ENCODE results near the gene MTHFD2L. TPM values are rescaled to one million over a fixed set of nuclear protein-coding genes. Genes with fewer than 3 reads are reported as not detected.
A peak's percentile ranks its signal among the peaks of the same experiment; 100 is the strongest.

Gene MTHFD2L
- total RNA-seq, 6 experiments from 2014 or later: 5.2 to 9.0 (median 8.1) TPM

DNA sequence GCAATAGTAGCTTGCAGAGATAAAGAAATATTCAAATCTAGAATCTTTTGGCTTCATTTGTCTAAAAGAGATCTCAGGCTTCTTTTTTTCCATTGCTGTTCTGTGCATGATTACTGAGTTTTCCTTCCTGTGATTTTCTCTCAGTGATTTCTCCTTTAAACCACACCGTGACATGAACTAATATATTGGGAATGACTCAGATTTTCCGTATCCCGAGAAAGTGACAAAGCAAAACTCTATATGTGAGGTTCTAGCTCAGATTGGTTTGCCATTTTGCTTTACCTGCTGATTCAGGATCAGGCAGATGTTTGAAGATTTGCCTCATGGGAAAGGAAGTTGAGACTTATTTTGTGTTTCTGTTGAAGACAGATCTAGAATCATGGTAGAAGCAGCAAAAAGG lies 59.4 kb downstream of the MTHFD2L start:
- peak overlapping the region; percentile 48 for H3K27ac Mint-ChIP-seq
- H3K4me3 Mint-ChIP-seq: no peak overlapping the region; the same call in 1 of the 2 replicates
- no peaks in the 10 kb centered on the region; the same call in 1 of the 2 replicates for H3K9me3 Mint-ChIP-seq
- peaks cover 17% of the 10 kb centered on the region for H3K36me3 Mint-ChIP-seq (ENCODE audit: low read depth)
- H3K27me3 Mint-ChIP-seq (ENCODE audit: insufficient read depth): no peaks in the 10 kb centered on the region
- peaks cover 36% of the 10 kb centered on the region for H3K4me1 Mint-ChIP-seq (ENCODE audit: low read depth)
- TF ChIP-seq, protein P1, sequence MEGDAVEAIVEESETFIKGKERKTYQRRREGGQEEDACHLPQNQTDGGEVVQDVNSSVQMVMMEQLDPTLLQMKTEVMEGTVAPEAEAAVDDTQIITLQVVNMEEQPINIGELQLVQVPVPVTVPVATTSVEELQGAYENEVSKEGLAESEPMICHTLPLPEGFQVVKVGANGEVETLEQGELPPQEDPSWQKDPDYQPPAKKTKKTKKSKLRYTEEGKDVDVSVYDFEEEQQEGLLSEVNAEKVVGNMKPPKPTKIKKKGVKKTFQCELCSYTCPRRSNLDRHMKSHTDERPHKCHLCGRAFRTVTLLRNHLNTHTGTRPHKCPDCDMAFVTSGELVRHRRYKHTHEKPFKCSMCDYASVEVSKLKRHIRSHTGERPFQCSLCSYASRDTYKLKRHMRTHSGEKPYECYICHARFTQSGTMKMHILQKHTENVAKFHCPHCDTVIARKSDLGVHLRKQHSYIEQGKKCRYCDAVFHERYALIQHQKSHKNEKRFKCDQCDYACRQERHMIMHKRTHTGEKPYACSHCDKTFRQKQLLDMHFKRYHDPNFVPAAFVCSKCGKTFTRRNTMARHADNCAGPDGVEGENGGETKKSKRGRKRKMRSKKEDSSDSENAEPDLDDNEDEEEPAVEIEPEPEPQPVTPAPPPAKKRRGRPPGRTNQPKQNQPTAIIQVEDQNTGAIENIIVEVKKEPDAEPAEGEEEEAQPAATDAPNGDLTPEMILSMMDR (IDR thresholded peaks at IDR 0.05): no peak
- DNase-seq: peak; percentile 73

DNA sequence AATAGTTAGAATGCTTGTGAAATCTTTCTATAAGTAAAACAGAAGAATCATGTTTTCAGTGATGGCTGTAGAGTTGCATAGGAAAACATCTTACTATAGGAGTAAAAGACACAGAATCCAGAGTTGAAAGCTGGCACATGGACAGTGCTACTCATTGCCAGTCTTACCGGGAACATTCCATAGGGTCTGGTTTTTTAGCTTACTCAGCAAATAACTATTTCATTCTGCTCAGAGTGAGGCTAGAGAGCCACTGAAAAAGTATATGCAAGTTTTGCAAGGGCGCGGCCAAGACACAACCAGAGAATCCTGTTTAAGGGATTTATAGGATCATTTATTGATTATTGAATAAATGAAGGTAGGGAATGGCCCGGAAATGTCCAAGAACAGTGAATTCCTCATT lies 60.3 kb downstream of the MTHFD2L start:
- Mint-ChIP-seq H3K36me3 (ENCODE audit: low read depth) (peaks cover 13% of the 10 kb centered on the region), H3K4me1 (ENCODE audit: low read depth) (peaks cover 44% of the 10 kb centered on the region), H3K27me3 (ENCODE audit: insufficient read depth) (no peaks in the 10 kb centered on the region), H3K4me3 (no peak overlapping the region), H3K9me3 (no peaks in the 10 kb centered on the region), H3K27ac (no peak overlapping the region)
- TF ChIP-seq, protein P1 (IDR thresholded peaks at IDR 0.05): no peak
- no peak for DNase-seq

DNA sequence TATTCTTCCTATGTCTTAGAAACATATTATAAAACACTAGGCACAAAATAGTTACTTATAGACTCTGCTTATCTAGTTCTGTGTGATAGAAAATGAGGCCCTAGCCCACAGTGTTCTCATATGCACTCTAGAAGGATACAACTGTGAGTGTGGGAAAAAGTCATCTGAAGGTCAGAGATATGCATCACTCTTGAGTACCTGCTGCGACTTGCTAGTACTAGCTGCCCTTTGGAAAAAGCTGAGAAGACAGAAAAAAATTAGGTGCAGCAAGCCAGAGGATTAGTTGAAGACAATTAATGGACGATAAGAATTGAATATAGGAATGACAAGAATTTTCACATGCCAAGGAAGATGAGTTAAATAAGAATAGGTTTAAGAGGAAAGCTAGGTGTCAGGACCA lies 61.3 kb downstream of the MTHFD2L start:
- DNase-seq: no peak
- no peak overlapping the region for H3K4me3 Mint-ChIP-seq
- no peaks in the 10 kb centered on the region for H3K27me3 Mint-ChIP-seq (ENCODE audit: insufficient read depth)
- peaks cover 55% of the 10 kb centered on the region for H3K4me1 Mint-ChIP-seq (ENCODE audit: low read depth)
- TF ChIP-seq, protein P1 (IDR thresholded peaks at IDR 0.05): no peak
- H3K36me3 Mint-ChIP-seq (ENCODE audit: low read depth): peaks cover 4% of the 10 kb centered on the region
- no peaks in the 10 kb centered on the region for H3K9me3 Mint-ChIP-seq
- H3K27ac Mint-ChIP-seq: no peak overlapping the region

DNA sequence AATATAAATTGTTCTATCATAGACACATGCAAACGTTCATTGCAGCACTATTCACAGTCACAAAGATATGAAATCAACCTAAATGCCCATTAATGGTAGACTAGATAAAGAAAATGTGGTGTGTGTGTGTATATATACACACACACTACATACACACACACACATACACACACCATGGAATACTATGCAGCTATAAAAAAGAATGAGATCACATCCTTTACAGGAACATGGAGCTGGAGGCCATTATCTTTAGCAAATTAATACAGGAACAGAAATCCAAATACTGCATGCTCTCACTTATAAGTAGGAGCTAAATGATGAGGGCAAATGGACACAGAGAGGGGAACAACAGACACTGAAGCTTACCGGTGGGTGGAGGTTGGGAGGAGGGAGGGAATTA lies 65.2 kb downstream of the MTHFD2L start:
- Mint-ChIP-seq H3K27me3 (ENCODE audit: insufficient read depth) (no peaks in the 10 kb centered on the region), H3K27ac (peak overlapping the region; percentile 44), H3K4me3 (no peak overlapping the region), H3K4me1 (ENCODE audit: low read depth) (peaks cover 48% of the 10 kb centered on the region), H3K9me3 (no peaks in the 10 kb centered on the region), H3K36me3 (ENCODE audit: low read depth) (peaks cover 4% of the 10 kb centered on the region)
- TF ChIP-seq, protein P1 (IDR thresholded peaks at IDR 0.05): no peak
- DNase-seq: no peak

DNA sequence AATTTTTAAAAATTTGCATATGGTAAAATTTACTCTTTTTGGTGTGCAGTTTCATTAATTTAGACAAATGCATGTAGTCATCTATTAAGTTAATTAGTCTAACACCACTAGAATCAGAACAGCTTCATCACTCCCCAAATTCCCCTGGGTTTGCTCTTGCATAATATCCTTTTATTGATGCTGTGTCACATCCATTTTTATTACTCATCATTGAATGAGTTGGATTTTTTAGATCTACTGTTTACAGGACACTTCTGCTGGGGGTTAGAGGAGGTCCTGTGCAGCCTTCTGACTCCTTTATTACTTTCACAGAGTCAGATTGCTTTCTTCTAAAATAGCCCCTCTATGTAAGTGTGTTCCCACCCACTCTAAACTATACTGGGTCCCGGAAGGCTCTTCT lies 65.9 kb downstream of the MTHFD2L start:
- Mint-ChIP-seq H3K36me3 (ENCODE audit: low read depth) (peaks cover 4% of the 10 kb centered on the region), H3K4me3 (0 out of 2 replicates have a peak overlapping the region, but pooled peaks have one; percentile 13), H3K9me3 (no peaks in the 10 kb centered on the region), H3K27me3 (ENCODE audit: insufficient read depth) (no peaks in the 10 kb centered on the region), H3K4me1 (ENCODE audit: low read depth) (peaks cover 52% of the 10 kb centered on the region), H3K27ac (peak overlapping the region; percentile 39)
- peak; percentile 46 for DNase-seq
- TF ChIP-seq, protein P1 (IDR thresholded peaks at IDR 0.05): no peak
